ENCODE measurements around the gene KRT76.

Gene KRT76

DNA sequence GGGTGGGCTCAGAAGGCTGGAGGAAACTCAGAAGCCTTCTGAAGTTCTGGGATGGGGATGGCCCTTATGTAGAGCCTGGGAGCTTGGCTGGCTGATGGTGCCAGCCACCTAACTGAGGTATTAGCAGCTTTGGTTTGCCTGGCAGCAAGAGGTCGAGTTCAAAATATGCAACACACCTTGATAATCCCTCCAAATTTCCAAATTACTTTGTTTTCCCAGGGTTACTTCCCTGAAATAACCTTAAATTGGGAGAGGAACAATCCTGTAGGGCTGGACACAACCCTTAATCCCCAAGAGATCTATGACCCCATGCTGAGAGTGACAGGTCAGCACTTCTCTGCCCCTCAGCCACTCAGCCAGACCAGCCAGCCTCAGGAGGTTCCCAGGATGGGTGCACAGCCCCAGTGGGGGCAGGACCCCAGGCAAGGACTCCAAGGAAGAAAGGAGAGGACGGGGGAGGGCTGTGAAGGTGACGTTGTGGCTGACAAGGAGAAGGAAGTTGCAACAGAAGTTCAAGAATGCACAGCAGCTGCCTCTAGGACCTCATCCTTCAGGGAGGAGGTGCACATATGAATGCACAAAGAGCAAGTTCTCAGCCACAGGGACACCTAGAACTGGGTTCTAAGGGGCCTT lies 55.2 kb downstream of the KRT76 start:
- in situ Hi-C loops (cut with HindIII; ENCODE audit: low sequenced_read_pairs) = no loop called here
- no peak overlapping the region for H3K4me3 ChIP-seq (ENCODE audit: low read depth, low read length)
- TF ChIP-seq, protein P1, sequence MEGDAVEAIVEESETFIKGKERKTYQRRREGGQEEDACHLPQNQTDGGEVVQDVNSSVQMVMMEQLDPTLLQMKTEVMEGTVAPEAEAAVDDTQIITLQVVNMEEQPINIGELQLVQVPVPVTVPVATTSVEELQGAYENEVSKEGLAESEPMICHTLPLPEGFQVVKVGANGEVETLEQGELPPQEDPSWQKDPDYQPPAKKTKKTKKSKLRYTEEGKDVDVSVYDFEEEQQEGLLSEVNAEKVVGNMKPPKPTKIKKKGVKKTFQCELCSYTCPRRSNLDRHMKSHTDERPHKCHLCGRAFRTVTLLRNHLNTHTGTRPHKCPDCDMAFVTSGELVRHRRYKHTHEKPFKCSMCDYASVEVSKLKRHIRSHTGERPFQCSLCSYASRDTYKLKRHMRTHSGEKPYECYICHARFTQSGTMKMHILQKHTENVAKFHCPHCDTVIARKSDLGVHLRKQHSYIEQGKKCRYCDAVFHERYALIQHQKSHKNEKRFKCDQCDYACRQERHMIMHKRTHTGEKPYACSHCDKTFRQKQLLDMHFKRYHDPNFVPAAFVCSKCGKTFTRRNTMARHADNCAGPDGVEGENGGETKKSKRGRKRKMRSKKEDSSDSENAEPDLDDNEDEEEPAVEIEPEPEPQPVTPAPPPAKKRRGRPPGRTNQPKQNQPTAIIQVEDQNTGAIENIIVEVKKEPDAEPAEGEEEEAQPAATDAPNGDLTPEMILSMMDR (IDR thresholded peaks at IDR 0.05; ENCODE audit: low read depth, low read length, missing control alignments) = no peak
- no peak for DNase-seq (ENCODE audit: low read depth)

- no peak for DNase-seq (ENCODE audit: low read depth)
- TF ChIP-seq, protein P1 (IDR thresholded peaks at IDR 0.05; ENCODE audit: low read depth, low read length, missing control alignments) = no peak
- in situ Hi-C loops (cut with HindIII; ENCODE audit: low sequenced_read_pairs) = no loop called here
- no peak overlapping the region for H3K4me3 ChIP-seq (ENCODE audit: low read depth, low read length)
Measured at GRCh38 chr12:52720365-52720886, 56.7 kb downstream of the KRT76 start.
